DMS153 treated with DMSO at 0.1 percent for 48 hours (cell line): ENCODE results near the gene PAK6.

Source experiments
- DNase-seq: peaks from one replicate; lab custom pipeline; 2025; ENCODE audit not compliant: unreplicated experiment; lab: John Stamatoyannopoulos, UW

Gene PAK6

GRCh38 chr15:40238532-40239403 is at the start of gene PAK6:
Gene PAK6, plus strand, starts transcription at chr15:40239063. Its CDS starts 25,723 bp downstream, at chr15:40264786.
- DNase-seq: no peak

GRCh38 chr15:40190591-40190990 is 48.3 kb upstream of the PAK6 start:
- no peak for DNase-seq

GRCh38 chr15:40192942-40193341 is 45.9 kb upstream of the PAK6 start:
- DNase-seq: no peak

GRCh38 chr15:40197434-40197833 is 41.4 kb upstream of the PAK6 start:
- DNase-seq: no peak

GRCh38 chr15:40198355-40199085 is 40.3 kb upstream of the PAK6 start:
- no peak for DNase-seq

GRCh38 chr15:40204100-40204499 is 34.8 kb upstream of the PAK6 start:
- no peak for DNase-seq

- peak; percentile 48 for DNase-seq
Measured at GRCh38 chr15:40217166-40217824, 21.6 kb upstream of the PAK6 start.

GRCh38 chr15:40219801-40220200 is 19.1 kb upstream of the PAK6 start:
- DNase-seq: no peak

GRCh38 chr15:40222131-40222530 is 16.7 kb upstream of the PAK6 start:
- DNase-seq: no peak

- no peak for DNase-seq
Measured at GRCh38 chr15:40226736-40227135, 12.1 kb upstream of the PAK6 start.

- no peak for DNase-seq
Measured at GRCh38 chr15:40229316-40229715, 9.5 kb upstream of the PAK6 start.

GRCh38 chr15:40229956-40230355 is 8.9 kb upstream of the PAK6 start:
- DNase-seq: no peak

GRCh38 chr15:40232625-40233070 is 6.2 kb upstream of the PAK6 start:
- DNase-seq: no peak

- DNase-seq: no peak
Measured at GRCh38 chr15:40233727-40234577, 4.9 kb upstream of the PAK6 start.

- no peak for DNase-seq
Measured at GRCh38 chr15:40234783-40235182, 4.1 kb upstream of the PAK6 start.

GRCh38 chr15:40235201-40235885 is 3.5 kb upstream of the PAK6 start:
- DNase-seq: no peak

- DNase-seq: no peak
Measured at GRCh38 chr15:40239404-40239692, 485 bp downstream of the PAK6 start.

GRCh38 chr15:40239693-40240618 is 1.1 kb downstream of the PAK6 start:
- DNase-seq: no peak

- DNase-seq: no peak
Measured at GRCh38 chr15:40240619-40241221, 1.9 kb downstream of the PAK6 start.
